Measurements from ENCODE around the gene C1QTNF5.

GRCh38 chr11:119378851-119379465 lies 38.3 kb upstream of the C1QTNF5 start:
- no peak for TF ChIP-seq EZH2 (IDR thresholded peaks at IDR 0.05; ENCODE audit: low read depth, low read length, severe bottlenecking)
- TF ChIP-seq MAX (IDR thresholded peaks at IDR 0.05), result no peak
- TF ChIP-seq CREB1 (IDR thresholded peaks at IDR 0.05), result no peak
- no peak for TF ChIP-seq CTCF (IDR thresholded peaks at IDR 0.05; ENCODE audit: control extremely low read depth in 1 of 3, insufficient read depth in 1 of 3, low read depth in 1 of 3, low read length in 3 of 3)
- TF ChIP-seq CHD2 (IDR thresholded peaks at IDR 0.05; ENCODE audit: low read length), result no peak
- no peak for TF ChIP-seq POLR2A (IDR thresholded peaks at IDR 0.05; ENCODE audit: control extremely low read depth in 1 of 2, low read depth in 2 of 2, low read length in 2 of 2)
- TF ChIP-seq SP1 (IDR thresholded peaks at IDR 0.05; ENCODE audit: low read depth, low read length), result no peak
- no peak for TF ChIP-seq RAD21 (IDR thresholded peaks at IDR 0.05 in 1 of 2, conservative IDR thresholded peaks at IDR 0.05 in 1 of 2; ENCODE audit: low read depth in 2 of 2, low read length in 2 of 2)
- TF ChIP-seq ZNF274 (IDR thresholded peaks at IDR 0.05; ENCODE audit: borderline replicate concordance, extremely low read depth, low read length), result no peak
- TF ChIP-seq HDAC6 (IDR thresholded peaks at IDR 0.05; ENCODE audit: low read depth, low read length), result no peak

Data from H1 (cell line).